DMS 273 (cell line): Measurements from ENCODE around the gene SHKBP1.
A peak's percentile ranks its signal among the peaks of the same experiment; 100 is the strongest.

ENCODE experiments used
- DNase-seq: peaks from one replicate; lab custom pipeline; 2025; ENCODE audit not compliant: unreplicated experiment; lab: John Stamatoyannopoulos, UW

The SHKBP1 gene

GRCh38 chr19:40599902-40600569, 23.4 kb downstream of the SHKBP1 start:
- DNase-seq, result peak; percentile 36

- no peak for DNase-seq
Measured at GRCh38 chr19:40600570-40601133, 24.0 kb downstream of the SHKBP1 start.

- DNase-seq, result peak; percentile 87
Measured at GRCh38 chr19:40601134-40601974, 24.7 kb downstream of the SHKBP1 start, which contains the start of gene LTBP4. TSS of gene LTBP4 (plus strand) at chr19:40601369. CDS start at chr19:40601388, 19 bp downstream.

GRCh38 chr19:40603071-40603388, 26.4 kb downstream of the SHKBP1 start:
- DNase-seq, result no peak

- peak; percentile 98 for DNase-seq
Measured at GRCh38 chr19:40603389-40604170, 26.9 kb downstream of the SHKBP1 start.

- DNase-seq, result no peak
Measured at GRCh38 chr19:40604171-40604646, 27.5 kb downstream of the SHKBP1 start.

- peak; percentile 40 for DNase-seq
Measured at GRCh38 chr19:40604647-40605215, 28.1 kb downstream of the SHKBP1 start.

GRCh38 chr19:40605216-40605971, 28.7 kb downstream of the SHKBP1 start:
- DNase-seq, result peak; percentile 91

- no peak for DNase-seq
Measured at GRCh38 chr19:40607311-40608239, 30.9 kb downstream of the SHKBP1 start.

- DNase-seq, result no peak
Measured at GRCh38 chr19:40608240-40608621, 31.6 kb downstream of the SHKBP1 start.

- no peak for DNase-seq
Measured at GRCh38 chr19:40608957-40609356, 32.3 kb downstream of the SHKBP1 start.

- peak; percentile 90 for DNase-seq
Measured at GRCh38 chr19:40609561-40610395, 33.1 kb downstream of the SHKBP1 start.

GRCh38 chr19:40610396-40611064, 33.9 kb downstream of the SHKBP1 start:
- DNase-seq, result peak; percentile 55

GRCh38 chr19:40611096-40611495, 34.4 kb downstream of the SHKBP1 start:
- no peak for DNase-seq

GRCh38 chr19:40611900-40612698, 35.4 kb downstream of the SHKBP1 start:
- DNase-seq, result no peak

GRCh38 chr19:40612831-40613689, 36.4 kb downstream of the SHKBP1 start:
- no peak for DNase-seq
